GM19043 (cell line): ENCODE results near the gene RBM26.

Experiments
- ATAC-seq: cut with Tn5 transposase; IDR thresholded peaks from one replicate; pipeline ENCODE4 v1.9.1; 2021; ENCODE audit warnings: low read depth; ENCODE audit not compliant: unreplicated experiment

The RBM26 gene

GRCh38 chr13:79405831-79406596, at the start of gene RBM26:
RBM26 (minus strand) TSS chr13:79406255; CDS start chr13:79405774, 481 bp downstream.
- peak; percentile 64 for ATAC-seq

GRCh38 chr13:79455331-79455730, 49.3 kb upstream of the RBM26 start:
- no peak for ATAC-seq

- ATAC-seq: no peak
Measured at GRCh38 chr13:79452239-79452913, 46.3 kb upstream of the RBM26 start.

GRCh38 chr13:79451500-79451962, 45.5 kb upstream of the RBM26 start:
- ATAC-seq: peak; percentile 99

DNA sequence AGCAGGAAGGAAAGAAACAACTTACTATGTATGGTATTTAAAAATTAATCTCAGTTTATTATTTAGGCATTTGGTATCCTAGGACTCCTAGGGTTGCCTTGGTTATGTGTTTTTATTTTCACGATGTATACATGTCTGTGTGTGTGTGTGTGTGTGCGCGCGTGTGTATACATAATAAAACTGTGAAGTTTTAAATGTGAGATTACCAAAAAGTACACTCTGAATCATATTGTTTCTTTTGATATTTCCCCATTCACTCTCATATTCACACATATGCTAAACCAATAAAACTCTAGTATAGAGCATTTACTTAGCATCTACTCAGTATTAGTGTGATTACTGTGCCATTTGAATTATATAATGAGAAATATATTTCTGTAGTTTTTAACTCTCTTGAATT, 44.1 kb upstream of the RBM26 start:
- ATAC-seq: no peak

DNA sequence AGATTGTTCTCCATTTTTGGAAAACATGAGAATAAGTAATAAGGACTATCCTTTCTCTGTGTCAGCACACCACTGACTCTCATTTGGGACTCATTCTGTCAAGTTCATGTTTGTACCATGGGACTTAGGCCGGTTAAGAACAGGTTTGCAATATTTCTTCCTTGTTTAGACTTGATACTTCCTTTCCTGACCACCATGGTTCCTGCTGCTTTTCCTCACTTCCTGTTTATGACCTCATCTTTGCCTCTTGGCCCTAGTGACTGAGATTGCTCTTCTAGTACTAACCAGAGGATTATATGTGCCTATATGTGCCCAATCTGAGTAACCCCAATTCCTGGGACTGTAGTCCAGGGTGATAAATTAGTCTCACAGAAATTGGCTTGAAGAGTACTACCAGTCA, 42.4 kb upstream of the RBM26 start:
- peak; percentile 27 for ATAC-seq

- ATAC-seq: no peak
Measured at GRCh38 chr13:79447741-79448140, 41.7 kb upstream of the RBM26 start.

DNA sequence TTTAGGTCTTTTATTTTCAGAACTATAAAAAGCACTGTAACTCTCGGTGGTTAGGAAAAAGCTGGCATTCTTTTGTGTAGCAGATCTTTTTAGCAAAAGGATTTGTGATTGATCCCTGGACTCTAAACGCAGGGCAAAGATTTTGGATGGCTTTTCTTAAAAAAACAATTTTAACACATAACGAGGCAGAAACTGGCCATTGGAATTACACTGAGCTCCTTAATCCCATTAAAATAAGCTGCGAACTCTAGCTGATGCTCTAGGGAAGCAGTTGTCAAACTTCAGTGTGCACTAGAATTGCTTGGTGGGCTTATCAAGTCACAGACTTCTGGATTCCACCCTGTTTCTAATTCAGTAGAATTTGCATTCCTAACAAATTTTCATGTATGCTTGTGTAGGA, 41.1 kb upstream of the RBM26 start:
- ATAC-seq: no peak

- no peak for ATAC-seq
Measured at GRCh38 chr13:79445968-79446645, 40.1 kb upstream of the RBM26 start.

DNA sequence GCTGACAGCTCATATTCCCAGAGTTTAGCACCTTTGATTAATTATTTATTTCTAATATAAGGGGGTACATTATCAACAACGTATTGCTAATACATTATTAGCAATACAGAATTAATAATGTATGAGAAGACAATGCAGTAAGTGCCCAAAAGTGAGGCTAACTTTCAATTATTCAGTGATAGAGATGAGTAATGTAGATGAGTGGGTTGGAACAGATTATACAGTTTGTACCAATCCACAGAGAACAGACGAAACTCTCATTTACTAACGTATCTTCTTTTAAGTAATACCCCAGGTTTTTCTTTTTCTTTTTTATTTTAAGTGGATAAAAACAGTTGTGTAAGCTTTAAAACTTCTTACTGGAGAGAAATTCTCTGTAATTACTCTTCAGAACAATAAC, 36.7 kb upstream of the RBM26 start:
- no peak for ATAC-seq

- ATAC-seq: no peak
Measured at GRCh38 chr13:79442221-79442620, 36.2 kb upstream of the RBM26 start.

GRCh38 chr13:79440958-79441528, 35.0 kb upstream of the RBM26 start:
- ATAC-seq: no peak

DNA sequence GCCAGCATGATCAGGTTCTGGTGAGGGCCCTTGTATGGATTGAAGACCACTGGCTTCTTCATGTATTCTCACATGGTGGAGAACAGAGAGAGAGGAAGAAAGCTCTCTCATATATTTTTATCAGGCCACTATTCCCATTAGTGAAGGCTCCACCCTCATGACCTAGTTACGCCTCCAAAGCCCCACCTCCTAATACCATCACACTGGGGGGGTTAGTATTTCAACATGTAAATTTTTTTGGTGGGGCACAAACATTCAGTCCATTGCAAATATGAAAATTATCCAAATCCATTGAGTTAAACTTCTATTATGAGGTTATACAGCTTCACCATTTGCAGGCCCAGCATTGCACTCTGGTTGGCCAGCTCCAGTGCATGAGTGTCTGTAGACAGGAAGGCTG, 33.2 kb upstream of the RBM26 start:
- no peak for ATAC-seq

DNA sequence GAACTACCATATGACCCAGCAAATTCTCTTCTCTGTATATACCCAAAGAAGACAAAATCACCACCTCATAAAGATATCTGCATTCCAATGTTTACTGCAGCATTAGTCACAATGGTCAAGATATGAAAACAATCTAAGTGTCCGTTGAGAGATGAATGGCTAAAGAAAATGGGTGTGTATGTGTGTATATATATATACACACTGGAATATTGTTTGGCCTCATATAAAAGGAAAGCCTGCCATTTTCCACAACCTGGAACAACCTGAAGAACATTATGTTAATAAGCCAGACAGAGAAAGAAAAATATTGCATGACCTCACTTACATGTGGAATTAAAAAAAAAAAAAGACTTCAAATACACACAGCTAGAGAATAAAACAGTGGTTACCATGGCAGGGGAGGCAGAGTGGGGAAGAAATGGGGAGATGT, 29.5 kb upstream of the RBM26 start:
- no peak for ATAC-seq

DNA sequence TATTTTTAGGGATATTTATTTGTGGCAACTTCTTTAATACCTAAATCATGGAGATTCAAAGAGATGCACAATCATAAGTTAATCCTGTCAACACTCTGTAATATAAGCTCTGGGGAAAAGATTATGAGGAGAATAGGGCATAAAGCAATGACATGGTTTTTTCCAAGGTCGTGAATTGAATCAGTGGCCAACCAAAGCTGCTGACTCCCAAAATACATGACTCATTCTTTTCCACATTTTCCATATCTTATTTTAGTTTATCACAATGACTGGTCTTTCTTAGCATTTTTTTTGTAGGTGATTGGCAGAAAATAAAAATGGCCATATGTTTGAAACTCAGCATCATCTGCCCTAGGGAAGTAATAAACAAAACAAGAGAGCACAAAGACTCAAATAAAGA, 28.5 kb upstream of the RBM26 start:
- ATAC-seq: no peak

DNA sequence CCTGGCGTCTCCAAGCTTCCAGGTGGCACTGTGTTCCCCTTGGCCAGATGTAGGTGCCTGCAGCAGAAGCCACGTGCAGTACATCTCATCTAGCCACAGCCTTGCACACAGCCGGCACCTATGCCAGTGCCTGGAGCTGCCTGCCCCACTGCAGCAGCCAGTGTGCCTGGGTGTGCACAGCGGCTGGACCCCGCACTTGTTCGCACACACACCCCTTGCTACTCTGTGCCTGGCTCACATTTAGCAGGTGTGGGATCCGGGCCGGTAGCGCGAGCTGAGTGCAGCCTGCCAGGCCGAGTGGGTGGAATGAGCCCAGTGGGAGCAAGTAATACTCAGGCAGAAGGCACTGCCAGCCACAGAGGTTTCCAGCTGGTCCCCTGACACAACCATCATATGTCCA, 26.9 kb upstream of the RBM26 start:
- ATAC-seq: no peak

GRCh38 chr13:79432086-79432485, 26.0 kb upstream of the RBM26 start:
- no peak for ATAC-seq

DNA sequence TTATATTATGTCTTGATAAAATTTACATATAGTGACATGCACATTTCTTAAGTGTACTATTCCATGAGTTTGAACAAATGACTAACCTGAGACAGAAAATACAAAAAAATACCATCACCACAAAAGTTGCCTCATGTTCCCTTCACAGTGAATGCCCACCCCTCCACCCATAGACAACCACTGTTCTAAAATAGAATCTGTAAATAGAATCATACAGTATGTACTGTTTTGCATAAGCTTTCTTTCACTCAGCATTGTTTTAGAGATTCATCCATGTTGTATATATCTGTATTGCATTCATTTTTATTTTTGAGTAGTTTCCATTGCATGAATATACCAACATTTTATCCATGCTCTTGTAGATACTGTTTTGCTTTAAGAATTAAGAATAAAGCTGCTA, 23.3 kb upstream of the RBM26 start:
- ATAC-seq: no peak

- ATAC-seq: no peak
Measured at GRCh38 chr13:79427883-79428282, 21.8 kb upstream of the RBM26 start.

- no peak for ATAC-seq
Measured at GRCh38 chr13:79427265-79427664, 21.2 kb upstream of the RBM26 start.
